GM15510 (cell line): ENCODE data around the gene CLIP2.
A peak's percentile ranks its signal among the peaks of the same experiment; 100 is the strongest.

Experiments
- POLR2A ChIP-seq: IDR thresholded peaks from 3 replicates; pipeline ENCODE4 v1.6.1; 2011; ENCODE audit warnings: borderline replicate concordance; ENCODE audit not compliant: insufficient read length; ENCODE audit errors: extremely low read depth

Gene CLIP2

GRCh38 chr7:74289018-74289658, at the start of gene CLIP2:
Gene CLIP2, plus strand, starts transcription at chr7:74289407. Its CDS starts 28,140 bp downstream, at chr7:74317547.
- TF ChIP-seq POLR2A, result peak; percentile 86

GRCh38 chr7:74240482-74240881, 48.7 kb upstream of the CLIP2 start:
- TF ChIP-seq POLR2A, result no peak

GRCh38 chr7:74242122-74242443, 47.1 kb upstream of the CLIP2 start:
- no peak for TF ChIP-seq POLR2A

GRCh38 chr7:74246497-74246896, 42.7 kb upstream of the CLIP2 start:
- no peak for TF ChIP-seq POLR2A

GRCh38 chr7:74248156-74248555, 41.1 kb upstream of the CLIP2 start:
- TF ChIP-seq POLR2A, result no peak

- no peak for TF ChIP-seq POLR2A
These were observed 36.3 kb upstream of the CLIP2 start for GRCh38 chr7:74252893-74253292.

- TF ChIP-seq POLR2A, result no peak
These were observed 35.9 kb upstream of the CLIP2 start for GRCh38 chr7:74253331-74253730.

GRCh38 chr7:74253835-74254128, 35.4 kb upstream of the CLIP2 start:
- TF ChIP-seq POLR2A, result no peak

GRCh38 chr7:74254129-74254857, 34.9 kb upstream of the CLIP2 start, which contains the start of gene RFC2:
Gene RFC2, minus strand, starts transcription at chr7:74254399. Its CDS starts 16 bp downstream, at chr7:74254383.
- peak; percentile 68 for TF ChIP-seq POLR2A

- TF ChIP-seq POLR2A, result no peak
These were observed 34.3 kb upstream of the CLIP2 start for GRCh38 chr7:74254858-74255379.

GRCh38 chr7:74256491-74257408, 32.5 kb upstream of the CLIP2 start:
- TF ChIP-seq POLR2A, result no peak

GRCh38 chr7:74258639-74259038, 30.6 kb upstream of the CLIP2 start:
- TF ChIP-seq POLR2A, result no peak

- TF ChIP-seq POLR2A, result no peak
These were observed 26.4 kb upstream of the CLIP2 start for GRCh38 chr7:74262639-74263398.

- no peak for TF ChIP-seq POLR2A
These were observed 25.6 kb upstream of the CLIP2 start for GRCh38 chr7:74263399-74264120.

GRCh38 chr7:74266191-74266963, 22.8 kb upstream of the CLIP2 start:
- no peak for TF ChIP-seq POLR2A
